ENCODE measurements around the gene AKR1B1.
A peak's percentile ranks its signal among the peaks of the same experiment; 100 is the strongest.

The AKR1B1 gene

DNA sequence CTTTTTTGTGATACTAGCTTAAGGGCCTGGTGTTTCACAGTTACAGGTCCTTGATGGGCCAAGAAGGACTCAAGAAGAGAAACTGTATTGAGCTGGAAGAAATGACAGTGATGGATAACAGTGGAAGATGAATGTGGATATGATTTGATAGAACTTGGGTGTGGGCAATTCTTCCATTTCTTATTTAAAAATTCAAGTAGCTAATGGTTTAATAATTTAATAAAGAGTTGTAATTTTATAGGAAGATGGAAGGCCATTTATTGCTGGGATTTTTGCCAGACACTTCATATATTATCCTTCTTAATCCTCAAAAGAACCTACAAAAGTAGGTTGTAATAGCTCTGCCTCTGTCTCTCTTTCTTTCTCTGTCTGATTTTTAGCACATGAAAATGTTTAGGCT is 21.3 kb upstream of the AKR1B1 start:
- no peak for FAIRE-seq
- TF ChIP-seq CTCF (IDR thresholded peaks at IDR 0.05; ENCODE audit: insufficient read depth, missing control alignments), result no peak
- no peak for DNase-seq (ENCODE audit: insufficient read length, low spot score)

- peak; percentile 2 for TF ChIP-seq CTCF (IDR thresholded peaks at IDR 0.05; ENCODE audit: insufficient read depth, missing control alignments)
- DNase-seq (ENCODE audit: insufficient read length, low spot score), result no peak
- no peak for FAIRE-seq
Measured at GRCh38 chr7:134478707-134479106, 19.8 kb upstream of the AKR1B1 start.

- DNase-seq (ENCODE audit: insufficient read length, low spot score) (no peak), FAIRE-seq (no peak)
- TF ChIP-seq CTCF (IDR thresholded peaks at IDR 0.05; ENCODE audit: insufficient read depth, missing control alignments), result no peak
Measured at GRCh38 chr7:134477954-134478353, 19.1 kb upstream of the AKR1B1 start.

- no peak for FAIRE-seq
- no peak for DNase-seq (ENCODE audit: insufficient read length, low spot score)
- TF ChIP-seq CTCF (IDR thresholded peaks at IDR 0.05; ENCODE audit: insufficient read depth, missing control alignments), result no peak
Measured at GRCh38 chr7:134476044-134476443, 17.1 kb upstream of the AKR1B1 start.

GRCh38 chr7:134474828-134475227 is 15.9 kb upstream of the AKR1B1 start:
- TF ChIP-seq CTCF (IDR thresholded peaks at IDR 0.05; ENCODE audit: insufficient read depth, missing control alignments), result no peak
- no peak for DNase-seq (ENCODE audit: insufficient read length, low spot score)
- FAIRE-seq, result no peak

DNA sequence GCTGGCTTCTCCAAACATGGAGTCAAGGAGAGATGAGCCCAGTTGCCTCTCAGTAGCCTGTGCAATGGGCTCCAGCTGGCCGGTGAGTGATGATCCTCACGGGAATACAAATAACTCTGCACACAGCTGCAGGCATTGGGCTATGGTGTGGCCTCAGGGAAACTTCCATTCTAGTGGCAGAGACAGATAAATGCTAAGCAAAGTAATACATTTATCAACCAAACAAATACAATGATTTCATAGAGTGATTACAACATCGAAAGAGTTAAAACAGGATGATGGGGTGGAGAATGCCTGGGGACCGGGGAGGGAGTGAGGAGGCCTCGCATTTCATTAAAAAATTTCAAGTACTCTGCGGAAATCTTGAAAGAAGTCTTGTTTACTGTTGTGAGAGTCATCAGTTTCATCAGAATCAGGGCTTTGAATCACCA is 15.0 kb upstream of the AKR1B1 start:
- no peak for TF ChIP-seq CTCF (IDR thresholded peaks at IDR 0.05; ENCODE audit: insufficient read depth, missing control alignments)
- FAIRE-seq (no peak), DNase-seq (ENCODE audit: insufficient read length, low spot score) (no peak)

- FAIRE-seq, result no peak
- no peak for TF ChIP-seq CTCF (IDR thresholded peaks at IDR 0.05; ENCODE audit: insufficient read depth, missing control alignments)
Measured at GRCh38 chr7:134472572-134473244, 13.8 kb upstream of the AKR1B1 start.

More at GRCh38 chr7:134472572-134473244, 13.8 kb upstream of the AKR1B1 start:
- no peak for DNase-seq (ENCODE audit: insufficient read length, low spot score)
